GM12878 (cell line): ENCODE measurements around the gene ZNF621. TPM values are rescaled to one million over a fixed set of nuclear protein-coding genes. Genes with fewer than 3 reads are reported as not detected.

Source experiments
- ATAC-seq: fragments of 200-7000 bp; cut with Tn5 transposase; 3 replicates; pipeline ENCODE4 v1.9.1; 2020; ENCODE audit warnings: mild to moderate bottlenecking, moderate library complexity
- BruUV-seq: library from RNA; stranded (reverse); fragments of 400-500 nt; replicated peaks from 2 replicates; lab custom pipeline; 2021; lab: Mats Ljungman, UMichigan
- CTCF ChIA-PET: fragments of 300-600 bp; sonication (Branson Sonifier 250); formaldehyde crosslinking; extraction: SDS; loops from one replicate; lab custom pipeline; 2021; ENCODE audit warnings: inconsistent platforms; lab: Yijun Ruan, JAX
- POLR2A ChIA-PET: fragments of 350-600 bp; formaldehyde crosslinking; extraction: SDS; loops from one replicate; lab custom pipeline; 2021; ENCODE audit warnings: inconsistent platforms; lab: Charles Lee
- RAD21 ChIA-PET: fragments of 300-600 bp; sonication (Branson Sonifier 250); formaldehyde crosslinking; loops from one replicate; lab custom pipeline; 2023; ENCODE audit warnings: antibody characterized with exemption; ENCODE audit not compliant: unreplicated experiment; lab: Charles Lee
- SMC1A ChIA-PET: fragments of 300-600 bp; sonication (Branson Sonifier 250); formaldehyde crosslinking; loops from one replicate; lab custom pipeline; 2023; ENCODE audit not compliant: unreplicated experiment, uncharacterized antibody; lab: Charles Lee
- DNase-seq: peaks from one replicate; pipeline ENCODE4 v3.0.0-alpha.2; 2011; ENCODE audit warnings: low read depth, low spot score
- FAIRE-seq: peaks from 3 replicates; lab custom pipeline; 2011; peaks lifted over from hg19 to GRCh38; lab: Jason Lieb, UNC
- H2AFZ ChIP-seq: 2 replicates; pipeline ENCODE4 v1.6.0; 2011; ENCODE audit warnings: low read depth, low read length, control low read depth; ENCODE audit not compliant: control insufficient read depth
- H3K27ac ChIP-seq: 2 replicates; pipeline ENCODE4 v1.5.1; 2011; ENCODE audit warnings: control low read depth; ENCODE audit not compliant: control insufficient read depth, insufficient read depth
- H3K27me3 ChIP-seq, 2 experiments: replicated peaks in 1 of 2; 2 replicates each; pipeline versions ENCODE4 v1.6.0 to v1.6.1; 2011; ENCODE audit warnings: low read length in 1 of 2; ENCODE audit not compliant: control insufficient read depth in 2 of 2, insufficient read depth in 2 of 2
- H3K36me3 ChIP-seq, 2 experiments: 2 replicates each; pipeline ENCODE4 v1.5.1; 2011; ENCODE audit warnings: low read length in 1 of 2; ENCODE audit not compliant: control insufficient read depth in 2 of 2, insufficient read depth in 2 of 2
- H3K4me1 ChIP-seq: 2 replicates; pipeline ENCODE4 v1.6.1; 2011; ENCODE audit warnings: mild to moderate bottlenecking, low read length, moderate library complexity, mixed read lengths; ENCODE audit not compliant: control insufficient read depth, insufficient read depth
- H3K4me2 ChIP-seq: 2 replicates; pipeline ENCODE4 v1.6.0; 2011; ENCODE audit warnings: control low read depth; ENCODE audit not compliant: control insufficient read depth, insufficient read depth
- H3K4me3 ChIP-seq: fragments of 200-600 bp; sonication (generic); 2 replicates; pipeline ENCODE4 v1.5.1; 2016
- H3K79me2 ChIP-seq: 2 replicates; pipeline ENCODE4 v1.6.0; 2011; ENCODE audit warnings: low read length; ENCODE audit not compliant: control insufficient read depth, insufficient read depth
- H3K9ac ChIP-seq: 2 replicates; pipeline ENCODE4 v1.8.0; 2011; ENCODE audit warnings: low read length, control low read depth, mixed read lengths; ENCODE audit not compliant: control insufficient read depth, insufficient read depth
- H3K9me3 ChIP-seq: replicated peaks from 3 replicates; pipeline ENCODE4 v1.5.1; 2011; ENCODE audit warnings: mild to moderate bottlenecking, low read length; ENCODE audit not compliant: control insufficient read depth, insufficient read depth
- H4K20me1 ChIP-seq: 2 replicates; pipeline ENCODE4 v1.6.0; 2011; ENCODE audit not compliant: control insufficient read depth, insufficient read depth
- EGR1 ChIP-seq, 2 experiments: IDR thresholded peaks; 1 replicate in 1 of 2; 2 replicates in 1 of 2; pipeline ENCODE4 v1.6.1; 2011 to 2012; ENCODE audit warnings: low read depth in 2 of 2, low read length in 2 of 2, borderline replicate concordance in 1 of 2, mild to moderate bottlenecking in 1 of 2, moderate library complexity in 1 of 2
- EP300 ChIP-seq, 2 experiments: fragments of 150-350 bp in 1 of 2; IDR thresholded peaks; 2 replicates each; pipeline ENCODE4 v1.6.1; 2011 to 2012; ENCODE audit warnings: low read depth in 2 of 2, low read length in 2 of 2, borderline replicate concordance in 1 of 2, improper control_type of control experiment in 1 of 2, inconsistent platforms in 1 of 2; ENCODE audit not compliant: control insufficient read depth in 1 of 2
- MEF2A ChIP-seq: IDR thresholded peaks from 2 replicates; pipeline ENCODE4 v1.6.1; 2011; ENCODE audit warnings: low read depth, mild to moderate bottlenecking, low read length, moderate library complexity; ENCODE audit not compliant: insufficient read depth
- POLR2AphosphoS2 ChIP-seq: IDR thresholded peaks from 2 replicates; pipeline ENCODE4 v1.6.1; 2011; ENCODE audit warnings: low read depth, mild to moderate bottlenecking, low read length, improper control_type of control experiment, moderate library complexity
- RELA ChIP-seq: fragments of 450-650 bp; IDR thresholded peaks from 2 replicates; pipeline ENCODE4 v1.8.0; 2014; ENCODE audit warnings: borderline replicate concordance; ENCODE audit not compliant: partially characterized antibody
- SIN3A ChIP-seq: IDR thresholded peaks from 2 replicates; pipeline ENCODE4 v1.6.1; 2012; ENCODE audit warnings: low read depth, low read length, improper control_type of control experiment
- ZSCAN29 ChIP-seq: fragments of 450-650 bp; IDR thresholded peaks from 2 replicates; pipeline ENCODE4 v1.6.1; 2017; ENCODE audit warnings: mild to moderate bottlenecking, moderate library complexity
- WGBS: methylation state at CpG from one replicate; pipeline ENCODE4 v1.1.6; 2016; ENCODE audit warnings: low lambda C conversion rate; ENCODE audit not compliant: insufficient replicate concordance, insufficient coverage; ENCODE audit errors: missing lambda C conversion rate; 5-methylcytosine and 5-hydroxymethylcytosine counted together
- in situ Hi-C: fragments of 300-500 bp; cut with MboI; formaldehyde crosslinking; loops from 9 replicates; pipeline ENCODE4 v1.14.3; 2018; ENCODE audit warnings: mixed read lengths
- intact Hi-C: fragments of 100-400 bp; cut with micrococcal nuclease; formaldehyde crosslinking; loops from one replicate; pipeline ENCODE4 v1.14.2; 2022; ENCODE audit not compliant: unreplicated experiment
- polyA plus RNA-seq, 11 experiments: library from polyadenylated mRNA; depleted of rRNA in 4 of 11; unstranded in 6 of 11; stranded (reverse) in 5 of 11; fragments of >200 nt; fragmentation: Nextera tagmentation in 4 of 11; fragmentation: Illumina TruSeq in 1 of 11; extraction: Ambion mirVana in 4 of 11; extraction: Trizol in 1 of 11; gene quantifications; 1 replicate in 1 of 11; 2 replicates in 10 of 11; pipeline versions ENCODE4 v1.2.1 to v1.2.3, GENCODE V29; 2011 to 2016; ENCODE audit warnings: inconsistent platforms in 2 of 11, missing spikeins in 2 of 11, low read depth in 1 of 11
- total RNA-seq, 4 experiments: library from RNA; depleted of rRNA in 3 of 4; stranded (reverse); fragments of >200 nt in 3 of 4; fragmentation: Illumina TruSeq in 1 of 4; extraction: Trizol in 1 of 4; gene quantifications; 2 replicates each; pipeline versions ENCODE4 v1.2.1 to v1.2.3, GENCODE V29; 2013 to 2021
- TF ChIP-seq, protein P1 (sequence below): fragments of 450-650 bp; IDR thresholded peaks from 2 replicates; pipeline ENCODE4 v1.6.1; 2017; ENCODE audit warnings: low read depth, mild to moderate bottlenecking, moderate library complexity
- TF ChIP-seq, protein P2 (sequence below): fragments of 450-650 bp; IDR thresholded peaks from 2 replicates; pipeline ENCODE4 v1.6.1; 2014; ENCODE audit warnings: mild to moderate bottlenecking

ZNF621 gene
- total and polyA plus RNA-seq, 10 of the 15 experiments (the other 5 are each of a cell fraction or from before 2014, with no cell fraction given): 2.9 to 26.3 (median 11.9) TPM

GRCh38 chr3:40490916-40491315 lies 33.8 kb upstream of the ZNF621 start:
- TF ChIP-seq MEF2A: no peak
- no peak for TF ChIP-seq SIN3A
- TF ChIP-seq, protein P1, sequence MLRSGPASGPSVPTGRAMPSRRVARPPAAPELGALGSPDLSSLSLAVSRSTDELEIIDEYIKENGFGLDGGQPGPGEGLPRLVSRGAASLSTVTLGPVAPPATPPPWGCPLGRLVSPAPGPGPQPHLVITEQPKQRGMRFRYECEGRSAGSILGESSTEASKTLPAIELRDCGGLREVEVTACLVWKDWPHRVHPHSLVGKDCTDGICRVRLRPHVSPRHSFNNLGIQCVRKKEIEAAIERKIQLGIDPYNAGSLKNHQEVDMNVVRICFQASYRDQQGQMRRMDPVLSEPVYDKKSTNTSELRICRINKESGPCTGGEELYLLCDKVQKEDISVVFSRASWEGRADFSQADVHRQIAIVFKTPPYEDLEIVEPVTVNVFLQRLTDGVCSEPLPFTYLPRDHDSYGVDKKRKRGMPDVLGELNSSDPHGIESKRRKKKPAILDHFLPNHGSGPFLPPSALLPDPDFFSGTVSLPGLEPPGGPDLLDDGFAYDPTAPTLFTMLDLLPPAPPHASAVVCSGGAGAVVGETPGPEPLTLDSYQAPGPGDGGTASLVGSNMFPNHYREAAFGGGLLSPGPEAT: no peak
- no peak for TF ChIP-seq EP300 (IDR thresholded peaks at IDR 0.05; ENCODE audit: borderline replicate concordance in 1 of 2, control insufficient read depth in 1 of 2, low read depth in 2 of 2, low read length in 2 of 2)
- no peak for TF ChIP-seq ZSCAN29
- no peak for TF ChIP-seq RELA
- no peak for TF ChIP-seq POLR2AphosphoS2
- TF ChIP-seq EGR1 (IDR thresholded peaks at IDR 0.05; ENCODE audit: borderline replicate concordance in 1 of 2, low read depth in 2 of 2, low read length in 2 of 2): no peak
- TF ChIP-seq, protein P2, sequence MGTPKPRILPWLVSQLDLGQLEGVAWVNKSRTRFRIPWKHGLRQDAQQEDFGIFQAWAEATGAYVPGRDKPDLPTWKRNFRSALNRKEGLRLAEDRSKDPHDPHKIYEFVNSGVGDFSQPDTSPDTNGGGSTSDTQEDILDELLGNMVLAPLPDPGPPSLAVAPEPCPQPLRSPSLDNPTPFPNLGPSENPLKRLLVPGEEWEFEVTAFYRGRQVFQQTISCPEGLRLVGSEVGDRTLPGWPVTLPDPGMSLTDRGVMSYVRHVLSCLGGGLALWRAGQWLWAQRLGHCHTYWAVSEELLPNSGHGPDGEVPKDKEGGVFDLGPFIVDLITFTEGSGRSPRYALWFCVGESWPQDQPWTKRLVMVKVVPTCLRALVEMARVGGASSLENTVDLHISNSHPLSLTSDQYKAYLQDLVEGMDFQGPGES: no peak
- RAD21 ChIA-PET: no interaction called here
- SMC1A ChIA-PET: interaction anchor here (1.0 kb wide), 1 partner anchor 12 kb away, joined by 3 read pairs; no protein-coding TSS in a partner anchor
- H3K4me3 ChIP-seq: no peak overlapping the region
- FAIRE-seq (no peak), DNase-seq (no peak), ATAC-seq (no peak)
- CTCF ChIA-PET: no interaction called here
- H3K79me2 ChIP-seq: no peaks in the 10 kb centered on the region
- peaks cover 0 to 4% of the 10 kb centered on the region in 2 experiments; a peak in 2 of 4 replicates for H3K36me3 ChIP-seq
- H3K9ac ChIP-seq: no peak overlapping the region
- no peaks in the 10 kb centered on the region for H3K4me1 ChIP-seq
- H3K9me3 ChIP-seq: peaks cover 10% of the 10 kb centered on the region; the same call in 2 of the 3 replicates
- 87% methylated on average over 5 of the region's 5 CpGs for WGBS
- no peak overlapping the region for H3K27ac ChIP-seq
- H4K20me1 ChIP-seq: no peaks in the 10 kb centered on the region
- H2AFZ ChIP-seq: no peak overlapping the region
- BruUV-seq: no TSS peak
- intact Hi-C loops: no loop called here
- no peaks in the 10 kb centered on the region for H3K27me3 ChIP-seq
- POLR2A ChIA-PET: no interaction called here
- in situ Hi-C loops: no loop called here
- no peak overlapping the region for H3K4me2 ChIP-seq
